Pancreas (tissue), 10 donors: Measurements from ENCODE around the gene DRD4. TPM values are rescaled to one million over a fixed set of nuclear protein-coding genes. Genes with fewer than 3 reads are reported as not detected.

Source experiments
- ATAC-seq, 4 donors: fragments of 200-7000 bp; cut with Tn5 transposase; one replicate each; pipeline versions ENCODE4 v1.8.0 to v1.9.1; 2020; ENCODE audit warnings: mild to moderate bottlenecking in 4 of 4, moderate library complexity in 4 of 4
- DNase-seq, 6 donors: peaks; one replicate each; pipeline ENCODE4 v3.0.0-alpha.2; 2020
- FAIRE-seq: peaks from 2 replicates; lab custom pipeline; 2012; peaks lifted over from hg19 to GRCh38; lab: Jason Lieb, UNC
- H3K27ac ChIP-seq, 4 donors: fragments of 200-600 bp; sonication (generic); 1 replicate in 3 of 4; 2 replicates in 1 of 4; pipeline versions ENCODE4 v1.5.0 to v1.8.0; 2020
- H3K27me3 ChIP-seq, 4 donors: fragments of 200-600 bp; one replicate each; pipeline ENCODE4 v1.8.0; 2021
- H3K36me3 ChIP-seq, 3 donors: fragments of 200-600 bp; sonication (generic) in 1 of 3; one replicate each; pipeline versions ENCODE4 v1.5.0 to v1.8.0; 2020 to 2021
- H3K4me1 ChIP-seq, 3 donors: fragments of 200-600 bp; one replicate each; pipeline ENCODE4 v1.8.0; 2021
- H3K4me3 ChIP-seq, 4 donors: fragments of 200-600 bp; sonication (generic) in 2 of 4; one replicate each; pipeline versions ENCODE4 v1.5.0 to v1.8.0; 2020 to 2021
- H3K9me3 ChIP-seq, 4 donors: fragments of 200-600 bp; one replicate each; pipeline ENCODE4 v1.8.0; 2021
- WGBS, 2 donors: extraction: QIAGEN DNeasy Blood & Tissue Kit; methylation state at CpG; one replicate each; pipeline ENCODE4 v1.1.7; 2013; 5-methylcytosine and 5-hydroxymethylcytosine counted together
- intact Hi-C, 3 donors: fragments of 100-400 bp; cut with DNase I; formaldehyde crosslinking; loops; one replicate each; pipeline versions ENCODE4 v1.11.1 to v1.14.2; 2022
- polyA plus RNA-seq, 2 donors: library from polyadenylated mRNA; stranded (reverse); fragments of 200-250 nt; gene quantifications; one replicate each; pipeline ENCODE4 v1.2.3, GENCODE V29; 2013
- total RNA-seq, 6 donors: library from RNA; stranded (reverse); fragmentation: NEBNext Ultra II Directional in 4 of 6; extraction: Animal tissue kit (Norgen Biotek cat#: 25700) in 4 of 6; gene quantifications; one replicate each; pipeline versions ENCODE4 v1.2.1 to v1.2.4, GENCODE V29; 2021 to 2023
- TF ChIP-seq, protein P1 (sequence below), 4 donors: fragments of 200-600 bp; sonication (generic) in 3 of 4; IDR thresholded peaks; one replicate each; pipeline versions ENCODE4 v1.5.0 to v1.8.0; 2021; ENCODE audit warnings: antibody characterized with exemption in 4 of 4
- donor health status: healthy with polysubstance abuse.
- donor health status: DM: no; HTN: no; CAD: no; lungs with moderate emphysema.
- donor health status: DM: no; HTN: no; CAD: no.
- donor health status: control.
- donor health status: control.
- donor health status: Bipolar disorder and iron deficiency.
- donor health status: DM: yes; HTN: yes; CAD: no.
- donor health status: DM: no; HTN: no; CAD: no.
- donor health status: DM: no; HTN: no; CAD: no.
- donor health status: DM: yes; HTN: yes; CAD: no.

DRD4 gene
- total and polyA plus RNA-seq, 8 donors: 0.28 to 2.4 (median 0.79) TPM

DNA sequence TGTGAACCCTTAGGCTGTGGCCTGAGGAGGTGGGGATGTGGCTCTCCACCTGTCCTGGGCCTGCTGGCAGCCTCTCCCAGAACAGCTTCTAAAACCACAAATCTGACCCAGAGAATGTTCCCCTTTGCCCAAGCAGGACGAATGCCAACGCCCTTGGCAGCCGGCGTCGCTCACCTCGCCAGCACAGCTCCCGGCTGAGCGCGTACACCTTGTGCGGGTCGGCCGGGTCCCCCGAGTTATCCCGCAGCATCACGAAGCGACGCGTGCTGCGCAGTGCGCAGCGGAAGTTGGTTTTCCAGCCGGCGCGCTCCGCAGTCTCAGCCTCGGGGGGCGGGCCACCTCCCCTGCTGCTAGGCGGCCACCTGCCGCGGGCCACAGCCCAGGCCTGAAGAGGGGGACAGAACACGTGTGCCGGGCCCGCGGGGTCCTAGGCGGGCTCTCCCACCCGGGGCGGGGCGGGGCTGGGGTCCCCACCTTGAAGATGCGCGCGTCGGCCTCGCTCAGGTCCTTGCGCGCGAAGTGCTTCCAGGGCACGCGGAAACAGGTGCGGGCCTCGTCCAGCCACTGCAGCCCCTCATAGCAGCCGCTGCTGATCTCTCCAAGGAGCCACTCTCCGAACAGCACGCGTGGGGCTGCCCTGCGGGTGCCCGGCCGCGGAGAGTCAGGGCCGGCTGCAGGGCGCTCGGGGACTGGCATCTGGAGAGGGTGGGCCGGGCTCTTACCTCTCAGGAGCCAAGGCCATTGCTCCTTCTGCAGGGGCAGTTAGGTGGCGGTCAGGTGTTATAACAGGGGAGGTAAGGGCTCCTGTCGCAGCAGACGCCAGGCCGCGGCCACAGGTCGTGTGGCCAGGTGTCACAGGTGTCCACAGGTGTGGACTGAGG is 22.2 kb upstream of the DRD4 start:
- ATAC-seq (peak; percentile 2 to 33 (median 18)), FAIRE-seq (no peak), DNase-seq (peak; percentile 46 to 76 (median 68))
- TF ChIP-seq, protein P1, sequence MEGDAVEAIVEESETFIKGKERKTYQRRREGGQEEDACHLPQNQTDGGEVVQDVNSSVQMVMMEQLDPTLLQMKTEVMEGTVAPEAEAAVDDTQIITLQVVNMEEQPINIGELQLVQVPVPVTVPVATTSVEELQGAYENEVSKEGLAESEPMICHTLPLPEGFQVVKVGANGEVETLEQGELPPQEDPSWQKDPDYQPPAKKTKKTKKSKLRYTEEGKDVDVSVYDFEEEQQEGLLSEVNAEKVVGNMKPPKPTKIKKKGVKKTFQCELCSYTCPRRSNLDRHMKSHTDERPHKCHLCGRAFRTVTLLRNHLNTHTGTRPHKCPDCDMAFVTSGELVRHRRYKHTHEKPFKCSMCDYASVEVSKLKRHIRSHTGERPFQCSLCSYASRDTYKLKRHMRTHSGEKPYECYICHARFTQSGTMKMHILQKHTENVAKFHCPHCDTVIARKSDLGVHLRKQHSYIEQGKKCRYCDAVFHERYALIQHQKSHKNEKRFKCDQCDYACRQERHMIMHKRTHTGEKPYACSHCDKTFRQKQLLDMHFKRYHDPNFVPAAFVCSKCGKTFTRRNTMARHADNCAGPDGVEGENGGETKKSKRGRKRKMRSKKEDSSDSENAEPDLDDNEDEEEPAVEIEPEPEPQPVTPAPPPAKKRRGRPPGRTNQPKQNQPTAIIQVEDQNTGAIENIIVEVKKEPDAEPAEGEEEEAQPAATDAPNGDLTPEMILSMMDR (IDR thresholded peaks at IDR 0.05): no peak
- Histone ChIP-seq H3K27me3 (no peaks in the 10 kb centered on the region), H3K27ac (peak overlapping the region; percentile 79 to 91 (median 84)), H3K4me3 (peak overlapping the region; percentile 29 to 53 (median 50)), H3K36me3 (peaks cover 0 to 35% (median 19%) of the 10 kb centered on the region in 3 donors), H3K4me1 (peaks cover 0 to 9% (median 7%) of the 10 kb centered on the region in 3 donors), H3K9me3 (no peaks in the 10 kb centered on the region)
- intact Hi-C loops: no loop called here
- 52 to 72% methylated on average over 68 of the region's 68 CpGs for WGBS, 2 donors

DNA sequence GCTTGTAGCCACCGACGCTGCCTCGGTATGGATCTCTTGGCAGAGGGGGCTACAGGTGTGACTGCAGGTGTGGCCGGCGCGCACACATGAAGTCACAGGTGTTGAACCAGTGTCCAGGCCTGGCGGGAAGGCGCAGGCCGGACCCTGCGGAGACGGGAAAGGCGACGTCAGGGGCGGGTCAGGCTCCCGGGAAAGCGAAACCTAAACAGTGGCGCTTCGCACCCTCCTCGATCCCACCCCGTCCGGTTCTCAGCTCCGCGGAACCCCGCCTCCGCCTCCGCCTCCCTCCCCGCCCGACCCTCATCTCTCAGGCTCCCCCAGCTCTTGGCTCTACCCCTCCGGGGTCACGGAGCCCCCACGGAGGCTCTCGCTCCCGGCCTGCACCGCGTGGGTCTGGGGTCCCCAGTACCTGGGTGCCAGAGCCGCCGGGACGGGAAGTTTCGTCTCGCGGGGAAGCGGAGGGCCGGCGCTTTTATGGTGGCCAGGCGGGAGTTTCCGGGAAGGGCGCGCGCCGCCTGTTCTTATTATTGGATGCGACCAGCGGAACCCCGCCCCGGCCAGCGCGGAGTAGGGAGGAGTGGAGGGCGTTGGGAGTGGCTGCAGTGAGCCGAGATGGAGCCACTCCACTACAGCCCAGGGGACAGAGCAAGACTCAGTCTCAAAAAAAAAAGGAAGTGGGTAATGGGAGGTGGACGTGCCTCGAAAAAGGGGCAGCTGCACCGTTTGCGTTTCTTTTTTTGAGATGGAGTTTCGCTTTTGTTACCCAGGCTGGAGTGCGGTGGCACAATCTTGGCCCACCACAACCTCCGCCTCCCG is 21.4 kb upstream of the DRD4 start, which contains the start of gene IRF7:
Gene IRF7, minus strand, starts transcription at position 447 of the 816 bp plus-strand sequence. CDS start 586 bp downstream, outside the sequence.
- Histone ChIP-seq H3K9me3 (no peaks in the 10 kb centered on the region), H3K27ac (peak within 1 kb of the TSS; percentile 79 to 91 (median 84)), H3K4me3 (peak within 1 kb of the TSS; percentile 29 to 53 (median 50)), H3K4me1 (peaks cover 0 to 9% (median 7%) of the 10 kb centered on the region in 3 donors), H3K27me3 (no peaks in the 10 kb centered on the region), H3K36me3 (peaks cover 0 to 26% (median 12%) of the 10 kb centered on the region in 3 donors)
- intact Hi-C loops: no loop called here
- peak; percentile 88 to 94 (median 91) for DNase-seq
- WGBS, 2 donors: 25 to 53% methylated on average over 64 to 66 of the region's 66 CpGs
- TF ChIP-seq, protein P1 (IDR thresholded peaks at IDR 0.05): no peak
- peak; percentile 82 to 90 (median 86) for ATAC-seq
- no peak for FAIRE-seq

GRCh38 chr11:616320-617198 is 20.5 kb upstream of the DRD4 start:
- WGBS, 2 donors: 88 to 90% methylated on average over 37 to 39 of the region's 39 CpGs
- FAIRE-seq (no peak), DNase-seq (peak in 4 of 6 donors; percentile 26 to 69 (median 45)), ATAC-seq (no peak)
- Histone ChIP-seq H3K27me3 (no peaks in the 10 kb centered on the region), H3K9me3 (no peaks in the 10 kb centered on the region), H3K4me3 (peak overlapping the region in 1 of 4 donors; percentile 50), H3K4me1 (peaks cover 0 to 9% (median 7%) of the 10 kb centered on the region in 3 donors), H3K27ac (peak overlapping the region in 2 of 4 donors; percentile 89 to 91), H3K36me3 (peaks cover 0 to 18% (median 12%) of the 10 kb centered on the region in 3 donors)
- TF ChIP-seq, protein P1 (IDR thresholded peaks at IDR 0.05): no peak
- intact Hi-C loops: no loop called here

DNA sequence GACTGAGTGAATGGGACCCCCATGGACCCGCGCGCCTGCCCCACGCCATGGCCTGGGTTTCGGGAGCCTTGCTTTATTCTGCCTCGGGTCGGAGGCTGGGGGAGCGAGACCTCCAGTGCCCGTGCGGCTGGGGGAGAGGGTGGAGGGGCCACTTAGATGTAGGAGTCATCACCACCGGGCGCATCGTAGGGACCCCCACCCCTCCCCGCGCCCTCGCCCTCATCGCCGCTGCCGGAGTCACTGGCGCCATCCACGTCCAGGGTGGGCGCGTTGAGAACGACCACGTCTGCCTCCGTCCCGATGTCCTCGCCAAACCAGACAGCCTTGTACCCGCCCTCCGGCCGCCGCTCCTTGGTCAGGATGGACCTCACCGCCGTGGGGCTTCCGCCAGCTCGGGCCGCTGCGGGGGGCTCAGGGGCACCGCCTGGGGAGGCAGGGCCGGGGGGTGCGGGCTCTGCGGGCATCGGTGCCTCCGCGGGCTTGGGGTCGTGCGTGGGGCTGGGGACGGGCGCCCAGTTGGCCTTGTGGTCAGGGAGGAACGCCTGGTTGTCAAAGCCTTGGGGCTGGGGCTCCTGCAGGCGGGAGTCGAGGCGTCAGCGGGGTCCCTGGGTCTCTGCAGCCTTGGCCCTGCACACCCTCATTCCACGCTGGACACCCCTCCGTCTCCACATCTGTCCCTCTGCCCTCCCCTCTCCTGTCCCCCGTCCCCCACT is 19.7 kb upstream of the DRD4 start:
- TF ChIP-seq, protein P1 (IDR thresholded peaks at IDR 0.05): no peak
- no peak overlapping the region for H3K27ac ChIP-seq
- H3K4me3 ChIP-seq: no peak overlapping the region
- H3K27me3 ChIP-seq: no peaks in the 10 kb centered on the region
- peaks cover 0 to 9% (median 7%) of the 10 kb centered on the region in 3 donors for H3K4me1 ChIP-seq
- ATAC-seq: no peak
- H3K9me3 ChIP-seq: no peaks in the 10 kb centered on the region
- intact Hi-C loops: no loop called here
- FAIRE-seq: no peak
- peaks cover 0 to 10% (median 8%) of the 10 kb centered on the region in 3 donors for H3K36me3 ChIP-seq
- DNase-seq: peak in 4 of 6 donors; percentile 7 to 81 (median 40)
- WGBS, 2 donors: 93% methylated on average over 49 to 57 of the region's 57 CpGs
